ENCODE measurements around the gene CAMTA1.
A peak's percentile ranks its signal among the peaks of the same experiment; 100 is the strongest.

CAMTA1 gene

DNA sequence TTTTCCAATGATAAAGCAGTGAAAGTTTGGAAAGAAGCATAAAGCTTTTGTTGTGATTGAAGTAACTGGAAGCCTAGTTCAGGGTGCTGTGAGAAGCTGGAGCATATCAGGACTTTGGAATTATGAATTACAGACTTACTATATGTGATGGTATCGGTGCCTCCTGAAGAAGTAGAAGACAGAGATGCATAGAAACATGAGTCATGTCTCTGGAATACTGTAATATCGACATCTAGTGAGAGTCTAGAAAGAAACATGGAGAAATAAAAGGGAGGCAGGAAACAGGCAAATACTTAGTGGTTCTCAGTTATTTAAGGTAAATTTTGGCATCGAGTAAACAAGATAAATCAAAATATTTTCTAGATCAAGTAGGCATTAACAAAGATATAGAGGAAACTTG lies 103.0 kb downstream of the CAMTA1 start:
- TF ChIP-seq, protein P1, sequence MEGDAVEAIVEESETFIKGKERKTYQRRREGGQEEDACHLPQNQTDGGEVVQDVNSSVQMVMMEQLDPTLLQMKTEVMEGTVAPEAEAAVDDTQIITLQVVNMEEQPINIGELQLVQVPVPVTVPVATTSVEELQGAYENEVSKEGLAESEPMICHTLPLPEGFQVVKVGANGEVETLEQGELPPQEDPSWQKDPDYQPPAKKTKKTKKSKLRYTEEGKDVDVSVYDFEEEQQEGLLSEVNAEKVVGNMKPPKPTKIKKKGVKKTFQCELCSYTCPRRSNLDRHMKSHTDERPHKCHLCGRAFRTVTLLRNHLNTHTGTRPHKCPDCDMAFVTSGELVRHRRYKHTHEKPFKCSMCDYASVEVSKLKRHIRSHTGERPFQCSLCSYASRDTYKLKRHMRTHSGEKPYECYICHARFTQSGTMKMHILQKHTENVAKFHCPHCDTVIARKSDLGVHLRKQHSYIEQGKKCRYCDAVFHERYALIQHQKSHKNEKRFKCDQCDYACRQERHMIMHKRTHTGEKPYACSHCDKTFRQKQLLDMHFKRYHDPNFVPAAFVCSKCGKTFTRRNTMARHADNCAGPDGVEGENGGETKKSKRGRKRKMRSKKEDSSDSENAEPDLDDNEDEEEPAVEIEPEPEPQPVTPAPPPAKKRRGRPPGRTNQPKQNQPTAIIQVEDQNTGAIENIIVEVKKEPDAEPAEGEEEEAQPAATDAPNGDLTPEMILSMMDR (IDR thresholded peaks at IDR 0.05; ENCODE audit: low read length) = no peak
- TF ChIP-seq EZH2phosphoT487 (IDR thresholded peaks at IDR 0.05; ENCODE audit: low read length) (no peak), EZH2 (optimal IDR thresholded peaks at IDR 0.05; ENCODE audit: low read depth, low read length) (no peak)
- Histone ChIP-seq H3K4me3 (ENCODE audit: low read length) (no peak overlapping the region), H3F3A (ENCODE audit: insufficient read depth, low read length) (no peaks in the 10 kb centered on the region), H3K4me2 (ENCODE audit: low read depth, low read length) (no peak overlapping the region), H3K9ac (ENCODE audit: low read length) (no peak overlapping the region), H3K27ac (ENCODE audit: low read length) (no peak overlapping the region), H3K79me2 (ENCODE audit: low read length) (no peaks in the 10 kb centered on the region), H2AFZ (ENCODE audit: low read length) (no peak overlapping the region), H4K20me1 (ENCODE audit: insufficient read depth, low read length) (no peaks in the 10 kb centered on the region), H3K9me2 (replicated peaks; ENCODE audit: insufficient read depth, low read length) (no peaks in the 10 kb centered on the region), H3K4me1 (ENCODE audit: low read length) (no peaks in the 10 kb centered on the region), H3K27me3 (replicated peaks; ENCODE audit: insufficient read depth, low read length) (no peaks in the 10 kb centered on the region), H3K36me3 (replicated peaks; ENCODE audit: insufficient read depth, low read length) (no peaks in the 10 kb centered on the region), H3K9me3 (replicated peaks; ENCODE audit: insufficient read depth, low read length) (no peaks in the 10 kb centered on the region)
- DNase-seq = no peak

GRCh38 chr1:6888870-6889269 lies 103.6 kb downstream of the CAMTA1 start:
- DNase-seq = no peak

DNA sequence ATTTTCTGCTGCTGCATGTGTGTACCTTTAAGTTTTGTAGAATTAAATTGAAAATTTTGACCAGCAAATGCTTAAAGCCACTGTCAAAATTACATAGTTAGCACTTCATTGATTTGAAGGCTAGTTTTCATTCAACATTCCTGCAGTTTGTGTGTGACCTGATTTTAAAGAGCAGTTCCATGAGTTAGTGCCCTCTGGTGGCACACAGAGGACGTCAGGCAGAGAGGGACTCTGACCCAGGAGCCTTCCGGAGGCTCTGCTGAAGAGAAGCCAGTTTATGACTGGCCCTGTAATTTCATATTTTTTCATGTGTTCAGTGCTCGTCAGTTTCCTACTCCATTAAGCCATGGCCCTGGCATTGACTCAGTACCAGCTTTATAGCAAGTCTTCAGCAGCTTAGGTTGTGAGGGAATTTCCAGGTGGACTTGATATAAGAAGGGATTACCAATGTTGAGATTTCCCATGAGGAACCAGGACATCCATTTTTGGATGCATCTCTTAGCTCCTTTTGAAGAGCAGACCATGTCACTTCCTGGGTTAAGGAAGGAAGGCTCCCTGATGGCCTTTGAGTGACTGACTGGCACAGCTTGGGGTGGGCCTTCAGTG lies 104.7 kb downstream of the CAMTA1 start:
- Histone ChIP-seq H3F3A (ENCODE audit: insufficient read depth, low read length) (no peaks in the 10 kb centered on the region), H3K36me3 (replicated peaks; ENCODE audit: insufficient read depth, low read length) (no peaks in the 10 kb centered on the region), H3K9me2 (replicated peaks; ENCODE audit: insufficient read depth, low read length) (no peaks in the 10 kb centered on the region), H4K20me1 (ENCODE audit: insufficient read depth, low read length) (no peaks in the 10 kb centered on the region), H3K27me3 (replicated peaks; ENCODE audit: insufficient read depth, low read length) (no peaks in the 10 kb centered on the region), H3K4me3 (ENCODE audit: low read length) (no peak overlapping the region), H3K9ac (ENCODE audit: low read length) (no peak overlapping the region), H3K27ac (ENCODE audit: low read length) (no peak overlapping the region), H3K79me2 (ENCODE audit: low read length) (no peaks in the 10 kb centered on the region), H2AFZ (ENCODE audit: low read length) (no peak overlapping the region), H3K9me3 (replicated peaks; ENCODE audit: insufficient read depth, low read length) (no peaks in the 10 kb centered on the region), H3K4me1 (ENCODE audit: low read length) (no peaks in the 10 kb centered on the region), H3K4me2 (ENCODE audit: low read depth, low read length) (no peak overlapping the region)
- DNase-seq = peak; percentile 42
- TF ChIP-seq, protein P1 (IDR thresholded peaks at IDR 0.05; ENCODE audit: low read length) = peak; percentile 83
- TF ChIP-seq EZH2phosphoT487 (IDR thresholded peaks at IDR 0.05; ENCODE audit: low read length) (no peak), EZH2 (optimal IDR thresholded peaks at IDR 0.05; ENCODE audit: low read depth, low read length) (no peak)

More at GRCh38 chr1:6888870-6889269, 103.6 kb downstream of the CAMTA1 start:
- Histone ChIP-seq H3K9me2 (replicated peaks; ENCODE audit: insufficient read depth, low read length) (no peaks in the 10 kb centered on the region), H3K4me1 (ENCODE audit: low read length) (no peaks in the 10 kb centered on the region), H3K4me2 (ENCODE audit: low read depth, low read length) (no peak overlapping the region), H3K4me3 (ENCODE audit: low read length) (no peak overlapping the region), H4K20me1 (ENCODE audit: insufficient read depth, low read length) (no peaks in the 10 kb centered on the region), H3K27ac (ENCODE audit: low read length) (no peak overlapping the region), H3K9me3 (replicated peaks; ENCODE audit: insufficient read depth, low read length) (no peaks in the 10 kb centered on the region), H2AFZ (ENCODE audit: low read length) (no peak overlapping the region), H3K9ac (ENCODE audit: low read length) (no peak overlapping the region), H3F3A (ENCODE audit: insufficient read depth, low read length) (no peaks in the 10 kb centered on the region), H3K36me3 (replicated peaks; ENCODE audit: insufficient read depth, low read length) (no peaks in the 10 kb centered on the region), H3K27me3 (replicated peaks; ENCODE audit: insufficient read depth, low read length) (no peaks in the 10 kb centered on the region), H3K79me2 (ENCODE audit: low read length) (no peaks in the 10 kb centered on the region)
- TF ChIP-seq, protein P1 (IDR thresholded peaks at IDR 0.05; ENCODE audit: low read length) = no peak
- no peak for TF ChIP-seq EZH2phosphoT487 (IDR thresholded peaks at IDR 0.05; ENCODE audit: low read length)
- TF ChIP-seq EZH2 (optimal IDR thresholded peaks at IDR 0.05; ENCODE audit: low read depth, low read length) = no peak
